Fibroblast of lung (primary cell): ENCODE results near the gene SLC22A5. TPM values are rescaled to one million over a fixed set of nuclear protein-coding genes. Genes with fewer than 3 reads are reported as not detected.
"Not testable (repeated sequence)": the region's sequence is repeated elsewhere in the genome, so short reads cannot be mapped to it uniquely, and the experiment has no call there.

Experiments
- DNase-seq, 2 donors: peaks; one replicate each; pipeline versions ENCODE4 v3.0.0 to v3.0.0-alpha.2; 2010; ENCODE audit warnings: low read depth in 2 of 2
- H2AFZ ChIP-seq: 2 replicates; pipeline ENCODE4 v1.5.1; 2012; ENCODE audit warnings: low read length, control low read depth, inconsistent platforms
- H3K27ac ChIP-seq: 2 replicates; pipeline ENCODE4 v1.5.1; 2011; ENCODE audit warnings: low read length, control low read depth; ENCODE audit not compliant: insufficient read depth
- H3K27me3 ChIP-seq: 2 replicates; pipeline ENCODE4 v1.5.1; 2011; ENCODE audit warnings: mild to moderate bottlenecking, low read length; ENCODE audit not compliant: control insufficient read depth, insufficient read depth
- H3K36me3 ChIP-seq: 2 replicates; pipeline ENCODE4 v1.5.1; 2011; ENCODE audit warnings: low read length; ENCODE audit not compliant: control insufficient read depth, insufficient read depth
- H3K4me1 ChIP-seq: 2 replicates; pipeline ENCODE4 v1.5.1; 2011; ENCODE audit warnings: low read length; ENCODE audit not compliant: control insufficient read depth, insufficient read depth; ENCODE audit errors: extremely low read depth
- H3K4me2 ChIP-seq: 2 replicates; pipeline ENCODE4 v1.5.1; 2011; ENCODE audit warnings: low read length, control low read depth; ENCODE audit not compliant: insufficient read depth; ENCODE audit errors: extremely low read depth
- H3K4me3 ChIP-seq, 4 experiments: fragments of 200-600 bp in 1 of 4; sonication (generic) in 1 of 4; replicated peaks in 1 of 4; 2 replicates each; pipeline ENCODE4 v1.5.1; 2011 to 2016; ENCODE audit warnings: low read length in 4 of 4, low read depth in 3 of 4, mild to moderate bottlenecking in 3 of 4, control low read depth in 2 of 4, inconsistent platforms in 1 of 4, mixed read lengths in 1 of 4; ENCODE audit not compliant: insufficient read depth in 1 of 4; ENCODE audit errors: control extremely low read depth in 1 of 4
- H3K79me2 ChIP-seq: 2 replicates; pipeline ENCODE4 v1.5.1; 2012; ENCODE audit warnings: mild to moderate bottlenecking, low read length, inconsistent platforms; ENCODE audit not compliant: control insufficient read depth, insufficient read depth
- H3K9ac ChIP-seq: 2 replicates; pipeline ENCODE4 v1.5.1; 2011; ENCODE audit warnings: mild to moderate bottlenecking, low read length, control low read depth; ENCODE audit not compliant: insufficient read depth
- H3K9me3 ChIP-seq: 2 replicates; pipeline ENCODE4 v1.5.1; 2012; ENCODE audit warnings: low read depth, low read length; ENCODE audit not compliant: control insufficient read depth, insufficient read depth
- H4K20me1 ChIP-seq: 2 replicates; pipeline ENCODE4 v1.5.1; 2011; ENCODE audit warnings: low read length; ENCODE audit not compliant: control insufficient read depth, insufficient read depth; ENCODE audit errors: extremely low read depth
- CTCF ChIP-seq, 2 donors: IDR thresholded peaks in 1 of 2; conservative IDR thresholded peaks in 1 of 2; 1 replicate in 1 of 2; 2 replicates in 1 of 2; pipeline ENCODE4 v1.5.1; 2011 to 2012; ENCODE audit warnings: low read length in 2 of 2, control low read depth in 1 of 2, inconsistent platforms in 1 of 2, low read depth in 1 of 2, mild to moderate bottlenecking in 1 of 2
- EZH2 ChIP-seq: IDR thresholded peaks from 2 replicates; pipeline ENCODE4 v1.5.1; 2012; ENCODE audit warnings: low read length, control low read depth, mild to moderate bottlenecking; ENCODE audit errors: missing control alignments
- polyA plus RNA-seq, 2 donors: library from polyadenylated mRNA; depleted of rRNA in 1 of 2; stranded (reverse) in 1 of 2; unstranded in 1 of 2; fragments of >200 nt; gene quantifications; 2 replicates each; pipeline ENCODE4 v1.2.1, GENCODE V29; 2011 to 2012; ENCODE audit warnings: missing spikeins in 1 of 2
- total RNA-seq: library from RNA; depleted of rRNA; stranded (reverse); fragments of >200 nt; gene quantifications from 2 replicates; pipeline ENCODE4 v1.2.1, GENCODE V29; 2014

The SLC22A5 gene
- total and polyA plus RNA-seq, 2 donors (not counting 1 experiment from before 2014, with no cell fraction given) = 3.4 to 8.8 TPM

GRCh38 chr5:132411304-132412013 lies 41.9 kb downstream of the SLC22A5 start:
- peak overlapping the region; percentile 99 for H3K4me2 ChIP-seq
- no peaks in the 10 kb centered on the region for H3K36me3 ChIP-seq
- TF ChIP-seq EZH2 (no peak), CTCF (conservative IDR thresholded peaks at IDR 0.05 in 1 of 2, IDR thresholded peaks at IDR 0.05 in 1 of 2; ENCODE audit: low read depth in 1 of 2, low read length in 2 of 2) (no peak)
- peak overlapping the region; percentile 67 to 88 (median 72) for H3K4me3 ChIP-seq
- no peaks in the 10 kb centered on the region for H4K20me1 ChIP-seq
- H3K27ac ChIP-seq = peak overlapping the region; percentile 83
- H3K79me2 ChIP-seq = peaks cover 30% of the 10 kb centered on the region
- DNase-seq = no peak
- no peaks in the 10 kb centered on the region for H3K9me3 ChIP-seq
- no peaks in the 10 kb centered on the region for H3K27me3 ChIP-seq
- peak overlapping the region; percentile 93 for H3K9ac ChIP-seq
- H3K4me1 ChIP-seq = peaks cover 20% of the 10 kb centered on the region
- peak overlapping the region; percentile 45 for H2AFZ ChIP-seq

- Histone ChIP-seq H3K27me3 (no peaks in the 10 kb centered on the region), H3K79me2 (peaks cover 42% of the 10 kb centered on the region), H3K36me3 (no peaks in the 10 kb centered on the region), H2AFZ (no peak overlapping the region), H3K4me2 (peak overlapping the region; percentile 73), H3K4me3 (peak overlapping the region in 2 of 4 experiments; percentile 67 to 88), H3K9ac (no peak overlapping the region), H4K20me1 (no peaks in the 10 kb centered on the region), H3K4me1 (peaks cover 25% of the 10 kb centered on the region), H3K27ac (peak overlapping the region; percentile 34), H3K9me3 (no peaks in the 10 kb centered on the region)
- no peak for DNase-seq
- TF ChIP-seq EZH2 (no peak), CTCF (conservative IDR thresholded peaks at IDR 0.05 in 1 of 2, IDR thresholded peaks at IDR 0.05 in 1 of 2; ENCODE audit: low read depth in 1 of 2, low read length in 2 of 2) (no peak)
Measured at GRCh38 chr5:132413567-132413966, 44.1 kb downstream of the SLC22A5 start.

- no peaks in the 10 kb centered on the region for H4K20me1 ChIP-seq
- H3K27ac ChIP-seq = peak overlapping the region; percentile 34
- peak overlapping the region in 1 of 4 experiments; percentile 6 for H3K4me3 ChIP-seq
- H3K9ac ChIP-seq = no peak overlapping the region
- peak; percentile 59 to 83 for DNase-seq
- TF ChIP-seq EZH2 = no peak
- TF ChIP-seq CTCF (conservative IDR thresholded peaks at IDR 0.05 in 1 of 2, IDR thresholded peaks at IDR 0.05 in 1 of 2; ENCODE audit: low read depth in 1 of 2, low read length in 2 of 2) = no peak
- H3K4me2 ChIP-seq = peak overlapping the region; percentile 84
- no peak overlapping the region for H2AFZ ChIP-seq
- H3K9me3 ChIP-seq = no peaks in the 10 kb centered on the region
- no peaks in the 10 kb centered on the region for H3K27me3 ChIP-seq
- H3K79me2 ChIP-seq = peaks cover 42% of the 10 kb centered on the region
- H3K4me1 ChIP-seq = peaks cover 25% of the 10 kb centered on the region
- no peaks in the 10 kb centered on the region for H3K36me3 ChIP-seq
Measured at GRCh38 chr5:132414634-132415378, 45.3 kb downstream of the SLC22A5 start.

- Histone ChIP-seq H3K4me1 (peaks cover 28% of the 10 kb centered on the region), H3K27ac (peak overlapping the region; percentile 34), H3K79me2 (peaks cover 39% of the 10 kb centered on the region)
- H3K9ac ChIP-seq, H3K27me3 ChIP-seq, H3K4me2 ChIP-seq, H2AFZ ChIP-seq, H4K20me1 ChIP-seq, H3K4me3 ChIP-seq, H3K9me3 ChIP-seq, DNase-seq, H3K36me3 ChIP-seq: not testable (repeated sequence)
Measured at GRCh38 chr5:132415516-132415915, 46.0 kb downstream of the SLC22A5 start.
